GM18951 (cell line): ENCODE measurements around the gene PAPPA.

Source experiments
- POLR2A ChIP-seq: IDR thresholded peaks from 4 replicates; pipeline ENCODE4 v1.6.1; 2011; ENCODE audit warnings: mild to moderate bottlenecking; ENCODE audit not compliant: insufficient read length, insufficient read depth; ENCODE audit errors: extremely low read depth
- in situ Hi-C: fragments of 300-500 bp; cut with MboI; formaldehyde crosslinking; loops from one replicate; pipeline ENCODE4 v1.12.0; 2022; ENCODE audit warnings: low sequenced_read_pairs, mixed read lengths, inconsistent platforms; ENCODE audit not compliant: unreplicated experiment

The PAPPA gene

DNA sequence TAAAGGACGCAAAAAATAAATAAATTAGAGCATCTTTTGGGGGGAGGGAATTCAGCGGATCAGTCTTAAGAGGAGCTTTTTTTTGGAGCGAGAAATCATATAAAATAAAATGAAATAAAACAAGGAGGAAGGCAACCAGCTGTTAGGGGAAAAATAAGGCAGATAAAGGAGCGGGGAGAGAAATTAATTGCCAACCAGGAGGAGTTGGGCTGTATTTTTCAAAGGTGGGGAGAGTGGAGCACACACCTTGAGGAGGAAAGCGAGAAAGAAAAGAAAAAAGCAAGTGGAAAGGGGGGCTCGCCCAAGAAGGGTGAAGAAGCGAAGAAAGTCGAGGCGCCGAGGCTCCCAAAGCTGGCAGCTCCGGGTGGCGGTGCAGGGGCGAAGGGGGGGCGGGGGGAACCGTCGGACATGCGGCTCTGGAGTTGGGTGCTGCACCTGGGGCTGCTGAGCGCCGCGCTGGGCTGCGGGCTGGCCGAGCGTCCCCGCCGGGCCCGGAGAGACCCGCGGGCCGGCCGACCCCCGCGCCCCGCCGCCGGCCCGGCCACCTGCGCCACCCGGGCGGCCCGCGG is at the start of gene PAPPA:
TSS of gene PAPPA (plus strand) at position 27 of the 569 bp plus-strand sequence. CDS start at position 409, 382 bp downstream.
- in situ Hi-C loops: loop anchor here (25.0 kb wide), 1 partner anchor 433 kb away; no protein-coding TSS in a partner anchor
- no peak for TF ChIP-seq POLR2A

DNA sequence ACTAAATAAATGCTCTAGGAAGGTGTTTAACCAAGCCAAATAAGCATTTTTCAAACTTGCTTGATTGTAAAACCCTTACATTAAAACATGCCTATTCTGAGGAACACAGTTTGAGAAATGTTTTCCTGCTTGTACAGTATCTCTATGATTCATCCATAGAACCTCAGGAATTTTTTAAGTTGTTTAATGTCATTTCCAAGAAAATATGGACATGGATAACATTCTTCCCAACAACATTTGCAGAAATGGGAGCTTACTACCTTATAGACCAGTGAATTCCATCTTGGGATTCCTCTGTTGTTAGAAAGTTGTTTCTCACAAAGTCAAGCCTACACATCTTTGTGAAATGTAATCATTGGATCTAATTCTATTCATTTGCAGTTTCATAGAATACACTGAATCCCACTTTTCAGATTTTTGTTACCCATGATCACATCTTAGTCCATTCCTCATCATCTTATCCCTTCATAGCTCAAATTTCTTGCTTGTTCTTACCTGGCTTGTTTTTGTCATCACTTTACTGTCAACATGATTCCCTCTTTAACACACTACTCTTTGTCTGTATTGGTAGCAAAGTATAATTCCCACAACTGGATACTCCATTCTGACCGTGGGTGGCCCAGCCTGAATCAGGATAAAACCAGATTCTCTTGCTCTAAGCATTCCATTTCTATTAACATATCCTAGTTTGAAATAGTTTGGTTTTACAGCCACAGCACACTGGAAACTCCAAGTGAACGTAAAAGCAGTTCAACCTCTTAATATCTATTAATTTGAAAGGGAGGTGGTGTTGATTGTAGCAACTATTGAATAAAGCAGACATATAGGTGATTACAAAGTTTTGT is 49.4 kb upstream of the PAPPA start:
- TF ChIP-seq POLR2A: no peak
- in situ Hi-C loops: no loop called here

DNA sequence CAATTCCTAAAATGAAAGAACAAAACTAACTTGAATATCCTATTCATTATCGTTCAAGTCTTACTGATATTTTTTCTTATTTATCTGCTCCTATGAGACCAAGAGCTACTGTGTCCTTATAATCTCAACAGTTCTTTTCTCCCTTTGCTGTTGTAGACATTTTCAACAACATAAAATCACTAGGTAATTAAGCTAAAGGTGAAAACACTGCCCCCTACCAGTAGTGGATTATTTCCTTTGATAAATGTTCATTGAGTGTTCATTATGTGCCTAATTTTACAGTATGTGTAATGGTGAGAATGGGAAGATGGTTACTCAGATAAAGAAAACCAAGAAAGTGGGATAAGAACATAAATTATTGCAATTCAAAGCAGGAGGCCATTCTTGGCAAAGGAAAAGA is 41.4 kb upstream of the PAPPA start:
- in situ Hi-C loops: no loop called here
- TF ChIP-seq POLR2A: no peak

- no peak for TF ChIP-seq POLR2A
- in situ Hi-C loops: no loop called here
Observed at GRCh38 chr9:116115761-116116353, 37.7 kb upstream of the PAPPA start.

DNA sequence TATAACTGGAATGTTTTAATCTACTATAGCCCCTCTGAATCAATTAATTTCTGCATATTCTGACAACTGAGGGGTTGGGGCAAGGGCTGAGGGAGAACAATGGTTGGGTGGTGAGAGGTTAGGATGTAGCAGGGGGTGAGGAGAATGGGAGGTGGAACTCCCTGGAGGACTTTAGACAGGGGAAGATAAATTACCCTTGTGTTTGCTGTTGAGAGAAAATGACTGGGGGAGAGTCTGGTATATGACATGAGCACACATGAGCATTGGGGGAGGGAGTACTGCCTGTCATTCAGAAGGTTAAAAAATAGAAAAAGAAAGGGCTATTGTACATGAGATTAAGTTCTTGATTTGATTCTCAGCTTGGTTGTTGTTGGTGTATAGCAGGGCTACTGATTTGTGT is 37.2 kb upstream of the PAPPA start:
- in situ Hi-C loops: no loop called here
- TF ChIP-seq POLR2A: no peak

DNA sequence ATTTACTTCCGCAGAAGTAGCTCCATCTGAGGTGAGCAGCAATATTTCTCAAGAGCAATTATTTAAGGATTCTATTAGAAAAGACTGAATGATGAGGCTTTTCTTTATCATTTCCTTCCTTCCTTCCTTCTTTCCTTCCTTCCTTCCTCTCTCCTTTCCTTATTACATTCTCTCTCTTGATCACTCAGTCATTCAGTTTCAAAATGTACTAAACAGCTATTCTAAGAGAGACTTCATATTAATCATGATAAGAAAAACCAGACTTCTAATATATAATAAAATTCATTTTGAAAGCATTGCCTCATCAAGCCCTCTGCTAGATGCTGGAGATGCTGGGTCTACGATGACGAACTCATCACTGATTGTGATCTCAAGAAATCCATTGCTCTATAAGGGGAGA is 30.4 kb upstream of the PAPPA start:
- in situ Hi-C loops: no loop called here
- TF ChIP-seq POLR2A: no peak

DNA sequence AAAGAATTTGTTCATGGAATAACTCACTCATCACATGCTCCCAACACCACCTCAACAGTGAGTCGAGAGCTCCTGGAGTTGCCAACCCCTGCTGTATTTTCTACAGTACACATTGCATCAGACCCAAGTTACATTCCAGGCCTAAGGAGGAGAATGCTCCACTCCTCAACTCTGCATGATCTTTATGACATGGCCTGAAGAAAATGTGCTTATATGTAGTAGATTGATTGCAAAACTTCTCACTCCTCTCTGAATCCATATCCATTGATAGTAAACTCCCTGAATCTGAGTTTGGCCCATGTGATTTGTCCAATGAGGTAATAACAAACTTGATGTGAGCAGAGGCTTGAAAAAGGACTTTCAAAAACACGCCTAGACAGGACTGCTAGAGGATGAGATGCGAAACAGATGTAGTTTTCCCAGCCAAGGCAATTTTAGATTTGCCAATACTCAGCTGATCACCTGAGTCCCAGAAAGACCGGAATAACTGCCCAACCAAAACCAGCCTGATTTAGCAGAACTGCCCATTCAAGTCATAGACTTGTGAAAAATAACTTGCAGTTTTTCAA is 29.0 kb upstream of the PAPPA start:
- no peak for TF ChIP-seq POLR2A
- in situ Hi-C loops: no loop called here

- no peak for TF ChIP-seq POLR2A
- in situ Hi-C loops: no loop called here
Observed at GRCh38 chr9:116133163-116133562, 20.4 kb upstream of the PAPPA start.

DNA sequence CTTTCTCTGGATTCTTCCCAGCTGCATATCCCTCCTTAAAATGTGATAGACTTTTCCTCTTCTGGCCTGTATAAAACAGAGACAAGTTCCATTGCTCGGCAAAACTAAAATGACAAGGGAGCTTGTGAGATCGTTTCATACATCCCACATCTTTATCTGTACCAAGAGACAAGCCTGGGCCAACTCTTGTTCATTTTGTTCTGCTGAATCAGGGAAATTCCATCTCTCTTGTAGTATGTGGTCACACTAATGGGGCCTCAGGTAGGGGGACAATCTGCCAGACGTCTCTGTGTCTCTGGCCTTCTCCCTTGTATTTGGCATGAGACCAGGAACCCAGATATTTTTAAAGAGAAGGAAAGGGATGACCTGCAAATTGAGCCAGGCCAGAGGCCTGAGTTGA is 18.6 kb upstream of the PAPPA start:
- TF ChIP-seq POLR2A: no peak
- in situ Hi-C loops: no loop called here

GRCh38 chr9:116137010-116137409 is 16.6 kb upstream of the PAPPA start:
- in situ Hi-C loops: no loop called here
- no peak for TF ChIP-seq POLR2A

DNA sequence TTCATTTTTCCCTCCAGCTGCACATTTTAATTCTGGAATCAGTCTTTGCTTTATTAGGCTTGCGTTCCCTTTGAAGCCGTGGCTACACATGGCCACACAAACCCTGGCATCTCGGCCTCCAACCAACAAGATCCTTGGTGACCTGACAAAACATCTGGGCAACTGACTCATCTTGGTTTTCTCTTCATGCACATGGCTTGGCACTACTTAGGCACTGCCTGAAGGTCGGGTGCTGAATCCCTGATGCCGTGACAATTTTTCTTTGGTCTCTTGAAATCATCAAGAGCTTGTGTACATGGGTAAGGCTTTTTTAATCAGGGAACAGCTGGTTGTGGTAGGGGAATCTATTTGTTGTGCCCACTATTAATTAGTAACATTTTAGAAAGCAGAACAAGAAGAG is 16.0 kb upstream of the PAPPA start:
- TF ChIP-seq POLR2A: no peak
- in situ Hi-C loops: no loop called here

GRCh38 chr9:116141864-116142561 is 11.6 kb upstream of the PAPPA start:
- no peak for TF ChIP-seq POLR2A
- in situ Hi-C loops: no loop called here
